Raji (cell line): ENCODE results near the gene RASSF1.

Experiments used
- POLR2A ChIP-seq: IDR thresholded peaks from 2 replicates; pipeline ENCODE4 v1.6.1; 2011; ENCODE audit warnings: low read depth, low read length, control low read depth; ENCODE audit not compliant: insufficient read depth

RASSF1 gene

GRCh38 chr3:50354186-50354764 lies 13.6 kb upstream of the RASSF1 start:
- no peak for TF ChIP-seq POLR2A

- TF ChIP-seq POLR2A, result no peak
These were observed 12.8 kb upstream of the RASSF1 start for GRCh38 chr3:50353245-50354004.

GRCh38 chr3:50352781-50353180 lies 12.1 kb upstream of the RASSF1 start:
- TF ChIP-seq POLR2A, result no peak

- no peak for TF ChIP-seq POLR2A
These were observed 10.7 kb upstream of the RASSF1 start for GRCh38 chr3:50351323-50351697.

- TF ChIP-seq POLR2A, result peak; percentile 99
These were observed 10.1 kb upstream of the RASSF1 start, which contains the start of the genes CYB561D2 and NPRL2 for GRCh38 chr3:50350527-50351322. TSS of gene CYB561D2 (plus strand) at chr3:50350862. CDS start at chr3:50351434, 572 bp downstream. TSS of gene NPRL2 (minus strand) at chr3:50350775. CDS start at chr3:50350652, 123 bp downstream.

GRCh38 chr3:50350213-50350526 lies 9.5 kb upstream of the RASSF1 start:
- TF ChIP-seq POLR2A, result no peak

- TF ChIP-seq POLR2A, result no peak
These were observed 6.7 kb upstream of the RASSF1 start for GRCh38 chr3:50347187-50347813.

GRCh38 chr3:50345586-50346234 lies 5.1 kb upstream of the RASSF1 start, which contains the start of gene ZMYND10:
TSS of gene ZMYND10 (minus strand) at chr3:50345732. CDS start at chr3:50345579, 153 bp downstream.
- TF ChIP-seq POLR2A, result 0 out of 2 replicates have a peak, but pooled peaks have one; percentile 10

GRCh38 chr3:50345008-50345407 lies 4.4 kb upstream of the RASSF1 start:
- no peak for TF ChIP-seq POLR2A

GRCh38 chr3:50342813-50343633 lies 2.4 kb upstream of the RASSF1 start:
- no peak for TF ChIP-seq POLR2A

- TF ChIP-seq POLR2A, result no peak
These were observed 1.5 kb upstream of the RASSF1 start for GRCh38 chr3:50341996-50342650.

- no peak for TF ChIP-seq POLR2A
These were observed 901 bp upstream of the RASSF1 start for GRCh38 chr3:50341537-50341936.

GRCh38 chr3:50340147-50340447 lies 539 bp downstream of the RASSF1 start:
- no peak for TF ChIP-seq POLR2A
